Testis (tissue), 2 donors: ENCODE measurements around the gene ADGRE2.

ENCODE experiments used
- CTCF ChIP-seq, 3 experiments: fragments of 450-650 bp in 2 of 3; fragments of 200-600 bp in 1 of 3; sonication (generic) in 1 of 3; IDR thresholded peaks; one replicate each; pipeline ENCODE4 v1.5.1; 2016 to 2019; ENCODE audit warnings: antibody characterized with exemption in 3 of 3, mild to moderate bottlenecking in 2 of 3, moderate library complexity in 1 of 3
- POLR2A ChIP-seq: fragments of 450-650 bp; IDR thresholded peaks from one replicate; pipeline ENCODE4 v1.6.1; 2017; ENCODE audit warnings: antibody characterized with exemption, mild to moderate bottlenecking, moderate library complexity

GRCh38 chr19:14683439-14683838 is 94.9 kb downstream of the ADGRE2 start:
- TF ChIP-seq CTCF (IDR thresholded peaks at IDR 0.05): no peak
- TF ChIP-seq POLR2A: no peak
